OCI-LY3 (cell line): ENCODE results near the gene MYDGF.

Experiments
- EZH2phosphoT487 ChIP-seq: fragments of 200-600 bp; shearing (Covaris generic); IDR thresholded peaks from 2 replicates; pipeline ENCODE4 v1.6.1; 2018; ENCODE audit warnings: antibody characterized with exemption, mixed run types, low read depth
- TF ChIP-seq, protein P1 (sequence below): fragments of 200-600, 300-600 bp; sonication (generic); IDR thresholded peaks from 2 replicates; pipeline ENCODE4 v1.5.1; 2014; ENCODE audit warnings: antibody characterized with exemption, low read length, low read depth

DNA sequence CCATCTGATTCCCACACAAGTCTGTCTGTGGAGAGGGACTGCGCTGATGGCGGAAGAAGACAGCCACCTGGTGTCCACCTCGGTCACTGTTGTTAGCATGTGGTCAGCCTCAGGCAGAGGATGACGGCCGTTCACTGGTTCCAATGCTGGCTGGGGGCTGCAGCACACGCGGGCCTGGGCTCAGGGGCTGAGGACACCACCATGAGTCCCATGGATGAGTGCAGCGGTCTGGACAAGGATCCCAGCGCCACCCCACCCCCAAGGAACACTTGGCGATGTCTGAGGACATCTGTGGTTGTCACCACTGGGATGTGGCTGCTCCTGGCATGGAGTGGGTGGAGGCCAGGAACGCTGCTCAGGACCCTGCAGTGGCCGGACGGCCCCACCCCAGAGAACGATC, 42.6 kb upstream of the MYDGF start:
- TF ChIP-seq, protein P1, sequence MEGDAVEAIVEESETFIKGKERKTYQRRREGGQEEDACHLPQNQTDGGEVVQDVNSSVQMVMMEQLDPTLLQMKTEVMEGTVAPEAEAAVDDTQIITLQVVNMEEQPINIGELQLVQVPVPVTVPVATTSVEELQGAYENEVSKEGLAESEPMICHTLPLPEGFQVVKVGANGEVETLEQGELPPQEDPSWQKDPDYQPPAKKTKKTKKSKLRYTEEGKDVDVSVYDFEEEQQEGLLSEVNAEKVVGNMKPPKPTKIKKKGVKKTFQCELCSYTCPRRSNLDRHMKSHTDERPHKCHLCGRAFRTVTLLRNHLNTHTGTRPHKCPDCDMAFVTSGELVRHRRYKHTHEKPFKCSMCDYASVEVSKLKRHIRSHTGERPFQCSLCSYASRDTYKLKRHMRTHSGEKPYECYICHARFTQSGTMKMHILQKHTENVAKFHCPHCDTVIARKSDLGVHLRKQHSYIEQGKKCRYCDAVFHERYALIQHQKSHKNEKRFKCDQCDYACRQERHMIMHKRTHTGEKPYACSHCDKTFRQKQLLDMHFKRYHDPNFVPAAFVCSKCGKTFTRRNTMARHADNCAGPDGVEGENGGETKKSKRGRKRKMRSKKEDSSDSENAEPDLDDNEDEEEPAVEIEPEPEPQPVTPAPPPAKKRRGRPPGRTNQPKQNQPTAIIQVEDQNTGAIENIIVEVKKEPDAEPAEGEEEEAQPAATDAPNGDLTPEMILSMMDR, result no peak
- no peak for TF ChIP-seq EZH2phosphoT487
